ENCODE data around the gene SOX13. TPM values are rescaled to one million over a fixed set of nuclear protein-coding genes. Genes with fewer than 3 reads are reported as not detected.
A peak's percentile ranks its signal among the peaks of the same experiment; 100 is the strongest.

Gene SOX13
- total and polyA plus RNA-seq, 9 of the 15 experiments (the other 6 are each of a cell fraction or from before 2014, with no cell fraction given): 0.03 to 0.35 (median 0.06) TPM; not detected in 5

DNA sequence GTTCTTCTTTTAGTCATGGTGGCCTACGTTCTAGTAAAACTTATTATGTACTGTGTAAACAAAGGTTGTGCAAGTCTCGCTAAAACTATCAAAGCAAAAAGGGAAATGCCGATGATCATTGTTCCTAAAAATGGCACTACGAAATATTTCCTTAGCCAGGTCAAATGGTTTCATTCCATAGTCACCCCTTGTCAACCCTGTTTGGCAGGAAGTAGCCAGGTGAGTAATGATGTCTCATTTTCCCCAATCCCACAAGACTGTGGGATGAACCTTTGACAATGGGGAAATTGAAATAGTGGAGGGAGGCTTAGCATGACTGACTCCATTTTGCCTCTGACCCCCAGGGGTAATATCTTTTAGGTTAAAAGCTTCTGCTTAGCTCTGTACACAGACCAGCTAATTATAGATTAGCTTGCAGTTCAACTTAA, 98.8 kb downstream of the SOX13 start (continued):
- TF ChIP-seq, protein P1, sequence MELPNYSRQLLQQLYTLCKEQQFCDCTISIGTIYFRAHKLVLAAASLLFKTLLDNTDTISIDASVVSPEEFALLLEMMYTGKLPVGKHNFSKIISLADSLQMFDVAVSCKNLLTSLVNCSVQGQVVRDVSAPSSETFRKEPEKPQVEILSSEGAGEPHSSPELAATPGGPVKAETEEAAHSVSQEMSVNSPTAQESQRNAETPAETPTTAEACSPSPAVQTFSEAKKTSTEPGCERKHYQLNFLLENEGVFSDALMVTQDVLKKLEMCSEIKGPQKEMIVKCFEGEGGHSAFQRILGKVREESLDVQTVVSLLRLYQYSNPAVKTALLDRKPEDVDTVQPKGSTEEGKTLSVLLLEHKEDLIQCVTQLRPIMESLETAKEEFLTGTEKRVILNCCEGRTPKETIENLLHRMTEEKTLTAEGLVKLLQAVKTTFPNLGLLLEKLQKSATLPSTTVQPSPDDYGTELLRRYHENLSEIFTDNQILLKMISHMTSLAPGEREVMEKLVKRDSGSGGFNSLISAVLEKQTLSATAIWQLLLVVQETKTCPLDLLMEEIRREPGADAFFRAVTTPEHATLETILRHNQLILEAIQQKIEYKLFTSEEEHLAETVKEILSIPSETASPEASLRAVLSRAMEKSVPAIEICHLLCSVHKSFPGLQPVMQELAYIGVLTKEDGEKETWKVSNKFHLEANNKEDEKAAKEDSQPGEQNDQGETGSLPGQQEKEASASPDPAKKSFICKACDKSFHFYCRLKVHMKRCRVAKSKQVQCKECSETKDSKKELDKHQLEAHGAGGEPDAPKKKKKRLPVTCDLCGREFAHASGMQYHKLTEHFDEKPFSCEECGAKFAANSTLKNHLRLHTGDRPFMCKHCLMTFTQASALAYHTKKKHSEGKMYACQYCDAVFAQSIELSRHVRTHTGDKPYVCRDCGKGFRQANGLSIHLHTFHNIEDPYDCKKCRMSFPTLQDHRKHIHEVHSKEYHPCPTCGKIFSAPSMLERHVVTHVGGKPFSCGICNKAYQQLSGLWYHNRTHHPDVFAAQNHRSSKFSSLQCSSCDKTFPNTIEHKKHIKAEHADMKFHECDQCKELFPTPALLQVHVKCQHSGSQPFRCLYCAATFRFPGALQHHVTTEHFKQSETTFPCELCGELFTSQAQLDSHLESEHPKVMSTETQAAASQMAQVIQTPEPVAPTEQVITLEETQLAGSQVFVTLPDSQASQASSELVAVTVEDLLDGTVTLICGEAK (IDR thresholded peaks at IDR 0.05): no peak
- TF ChIP-seq, protein P1 (CRISPR knock-in tag; IDR thresholded peaks at IDR 0.05): no peak
- TF ChIP-seq, protein P2, sequence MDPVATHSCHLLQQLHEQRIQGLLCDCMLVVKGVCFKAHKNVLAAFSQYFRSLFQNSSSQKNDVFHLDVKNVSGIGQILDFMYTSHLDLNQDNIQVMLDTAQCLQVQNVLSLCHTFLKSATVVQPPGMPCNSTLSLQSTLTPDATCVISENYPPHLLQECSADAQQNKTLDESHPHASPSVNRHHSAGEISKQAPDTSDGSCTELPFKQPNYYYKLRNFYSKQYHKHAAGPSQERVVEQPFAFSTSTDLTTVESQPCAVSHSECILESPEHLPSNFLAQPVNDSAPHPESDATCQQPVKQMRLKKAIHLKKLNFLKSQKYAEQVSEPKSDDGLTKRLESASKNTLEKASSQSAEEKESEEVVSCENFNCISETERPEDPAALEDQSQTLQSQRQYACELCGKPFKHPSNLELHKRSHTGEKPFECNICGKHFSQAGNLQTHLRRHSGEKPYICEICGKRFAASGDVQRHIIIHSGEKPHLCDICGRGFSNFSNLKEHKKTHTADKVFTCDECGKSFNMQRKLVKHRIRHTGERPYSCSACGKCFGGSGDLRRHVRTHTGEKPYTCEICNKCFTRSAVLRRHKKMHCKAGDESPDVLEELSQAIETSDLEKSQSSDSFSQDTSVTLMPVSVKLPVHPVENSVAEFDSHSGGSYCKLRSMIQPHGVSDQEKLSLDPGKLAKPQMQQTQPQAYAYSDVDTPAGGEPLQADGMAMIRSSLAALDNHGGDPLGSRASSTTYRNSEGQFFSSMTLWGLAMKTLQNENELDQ (CRISPR knock-in tag; IDR thresholded peaks at IDR 0.05; ENCODE audit: borderline replicate concordance): no peak
- TF ChIP-seq, protein P3, sequence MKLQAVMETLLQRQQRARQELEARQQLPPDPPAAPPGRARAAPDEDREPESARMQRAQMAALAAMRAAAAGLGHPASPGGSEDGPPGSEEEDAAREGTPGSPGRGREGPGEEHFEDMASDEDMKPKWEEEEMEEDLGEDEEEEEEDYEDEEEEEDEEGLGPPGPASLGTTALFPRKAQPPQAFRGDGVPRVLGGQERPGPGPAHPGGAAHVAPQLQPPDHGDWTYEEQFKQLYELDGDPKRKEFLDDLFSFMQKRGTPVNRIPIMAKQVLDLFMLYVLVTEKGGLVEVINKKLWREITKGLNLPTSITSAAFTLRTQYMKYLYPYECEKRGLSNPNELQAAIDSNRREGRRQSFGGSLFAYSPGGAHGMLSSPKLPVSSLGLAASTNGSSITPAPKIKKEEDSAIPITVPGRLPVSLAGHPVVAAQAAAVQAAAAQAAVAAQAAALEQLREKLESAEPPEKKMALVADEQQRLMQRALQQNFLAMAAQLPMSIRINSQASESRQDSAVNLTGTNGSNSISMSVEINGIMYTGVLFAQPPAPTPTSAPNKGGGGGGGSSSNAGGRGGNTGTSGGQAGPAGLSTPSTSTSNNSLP (IDR thresholded peaks at IDR 0.05; ENCODE audit: borderline replicate concordance, low read depth, low read length): no peak
- TF ChIP-seq, protein P4, sequence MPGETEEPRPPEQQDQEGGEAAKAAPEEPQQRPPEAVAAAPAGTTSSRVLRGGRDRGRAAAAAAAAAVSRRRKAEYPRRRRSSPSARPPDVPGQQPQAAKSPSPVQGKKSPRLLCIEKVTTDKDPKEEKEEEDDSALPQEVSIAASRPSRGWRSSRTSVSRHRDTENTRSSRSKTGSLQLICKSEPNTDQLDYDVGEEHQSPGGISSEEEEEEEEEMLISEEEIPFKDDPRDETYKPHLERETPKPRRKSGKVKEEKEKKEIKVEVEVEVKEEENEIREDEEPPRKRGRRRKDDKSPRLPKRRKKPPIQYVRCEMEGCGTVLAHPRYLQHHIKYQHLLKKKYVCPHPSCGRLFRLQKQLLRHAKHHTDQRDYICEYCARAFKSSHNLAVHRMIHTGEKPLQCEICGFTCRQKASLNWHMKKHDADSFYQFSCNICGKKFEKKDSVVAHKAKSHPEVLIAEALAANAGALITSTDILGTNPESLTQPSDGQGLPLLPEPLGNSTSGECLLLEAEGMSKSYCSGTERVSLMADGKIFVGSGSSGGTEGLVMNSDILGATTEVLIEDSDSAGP (CRISPR knock-in tag; IDR thresholded peaks at IDR 0.05): no peak
- TF ChIP-seq ZNF174 (CRISPR knock-in tag; IDR thresholded peaks at IDR 0.05) (0 out of 2 replicates have a peak, but pooled peaks have one; percentile 79), GABPB2 (CRISPR knock-in tag; conservative IDR thresholded peaks at IDR 0.05) (no peak)
- TF ChIP-seq, protein P5, sequence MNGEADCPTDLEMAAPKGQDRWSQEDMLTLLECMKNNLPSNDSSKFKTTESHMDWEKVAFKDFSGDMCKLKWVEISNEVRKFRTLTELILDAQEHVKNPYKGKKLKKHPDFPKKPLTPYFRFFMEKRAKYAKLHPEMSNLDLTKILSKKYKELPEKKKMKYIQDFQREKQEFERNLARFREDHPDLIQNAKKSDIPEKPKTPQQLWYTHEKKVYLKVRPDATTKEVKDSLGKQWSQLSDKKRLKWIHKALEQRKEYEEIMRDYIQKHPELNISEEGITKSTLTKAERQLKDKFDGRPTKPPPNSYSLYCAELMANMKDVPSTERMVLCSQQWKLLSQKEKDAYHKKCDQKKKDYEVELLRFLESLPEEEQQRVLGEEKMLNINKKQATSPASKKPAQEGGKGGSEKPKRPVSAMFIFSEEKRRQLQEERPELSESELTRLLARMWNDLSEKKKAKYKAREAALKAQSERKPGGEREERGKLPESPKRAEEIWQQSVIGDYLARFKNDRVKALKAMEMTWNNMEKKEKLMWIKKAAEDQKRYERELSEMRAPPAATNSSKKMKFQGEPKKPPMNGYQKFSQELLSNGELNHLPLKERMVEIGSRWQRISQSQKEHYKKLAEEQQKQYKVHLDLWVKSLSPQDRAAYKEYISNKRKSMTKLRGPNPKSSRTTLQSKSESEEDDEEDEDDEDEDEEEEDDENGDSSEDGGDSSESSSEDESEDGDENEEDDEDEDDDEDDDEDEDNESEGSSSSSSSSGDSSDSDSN (IDR thresholded peaks at IDR 0.05; ENCODE audit: borderline replicate concordance in 1 of 2, low read depth in 2 of 2, low read length in 2 of 2): no peak
